SK-N-SH treated with all-trans-retinoic acid at 6 μM for 48 hours (cell line): Measurements from ENCODE around the gene TRIM39.
"Not testable (repeated sequence)": the region's sequence is repeated elsewhere in the genome, so short reads cannot be mapped to it uniquely, and the experiment has no call there.

ENCODE experiments used
- BACH2 ChIP-seq: fragments of 250-450 bp; sonication (Bioruptor Pico); IDR thresholded peaks from 2 replicates; pipeline ENCODE4 v1.9.0; 2021; ENCODE audit warnings: mild to moderate bottlenecking, borderline replicate concordance
- ZFP3 ChIP-seq: fragments of 250-450 bp; sonication (Bioruptor Pico); IDR thresholded peaks from 2 replicates; pipeline ENCODE4 v1.5.0; 2020; ENCODE audit warnings: mild to moderate bottlenecking, moderate library complexity
- ZNF565 ChIP-seq: fragments of 450-650 bp; formaldehyde crosslinking; conservative IDR thresholded peaks from 2 replicates; pipeline ENCODE4 v1.5.0; 2020; ENCODE audit warnings: low read depth, mild to moderate bottlenecking, moderate library complexity
- ZNF70 ChIP-seq: fragments of 450-650 bp; formaldehyde crosslinking; IDR thresholded peaks from 2 replicates; pipeline ENCODE4 v1.5.0; 2020; ENCODE audit warnings: mild to moderate bottlenecking, moderate library complexity
- ZNF8 ChIP-seq: fragments of 450-650 bp; formaldehyde crosslinking; IDR thresholded peaks from 2 replicates; pipeline ENCODE4 v1.5.0; 2020; ENCODE audit warnings: mild to moderate bottlenecking, moderate library complexity
- TF ChIP-seq, protein P1 (sequence below): fragments of 250-450 bp; sonication (Bioruptor Pico); IDR thresholded peaks from 2 replicates; pipeline ENCODE4 v1.8.0; 2020; ENCODE audit warnings: mild to moderate bottlenecking, moderate library complexity, borderline replicate concordance
- TF ChIP-seq, protein P2 (sequence below): fragments of 250-450 bp; sonication (Bioruptor Pico); IDR thresholded peaks from 2 replicates; pipeline ENCODE4 v1.8.0; 2021; ENCODE audit warnings: low read depth, mild to moderate bottlenecking, moderate library complexity, borderline replicate concordance

DNA sequence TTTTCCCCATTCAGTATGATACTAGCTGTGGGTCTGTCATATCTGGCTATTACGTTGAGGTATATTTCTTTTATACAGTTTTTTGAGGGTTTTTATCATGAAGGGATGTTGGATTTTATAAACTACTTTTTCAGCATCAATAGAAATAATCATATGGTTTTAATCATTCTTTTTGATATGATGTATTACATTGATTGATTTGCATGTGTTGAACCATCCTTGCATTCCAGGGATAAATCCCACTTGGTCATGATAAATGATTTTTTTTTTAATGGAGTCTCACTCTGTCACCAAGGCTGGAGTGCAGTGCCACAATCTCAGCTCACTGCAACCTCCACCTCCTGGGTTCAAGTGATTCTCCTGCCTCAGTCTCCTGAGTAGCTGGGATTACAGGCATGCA, 45.7 kb upstream of the TRIM39 start:
- TF ChIP-seq ZFP3 (CRISPR knock-in tag); BACH2; ZNF565 (CRISPR knock-in tag); ZNF70; ZNF8 (CRISPR knock-in tag): not testable (repeated sequence)
- TF ChIP-seq, protein P1, sequence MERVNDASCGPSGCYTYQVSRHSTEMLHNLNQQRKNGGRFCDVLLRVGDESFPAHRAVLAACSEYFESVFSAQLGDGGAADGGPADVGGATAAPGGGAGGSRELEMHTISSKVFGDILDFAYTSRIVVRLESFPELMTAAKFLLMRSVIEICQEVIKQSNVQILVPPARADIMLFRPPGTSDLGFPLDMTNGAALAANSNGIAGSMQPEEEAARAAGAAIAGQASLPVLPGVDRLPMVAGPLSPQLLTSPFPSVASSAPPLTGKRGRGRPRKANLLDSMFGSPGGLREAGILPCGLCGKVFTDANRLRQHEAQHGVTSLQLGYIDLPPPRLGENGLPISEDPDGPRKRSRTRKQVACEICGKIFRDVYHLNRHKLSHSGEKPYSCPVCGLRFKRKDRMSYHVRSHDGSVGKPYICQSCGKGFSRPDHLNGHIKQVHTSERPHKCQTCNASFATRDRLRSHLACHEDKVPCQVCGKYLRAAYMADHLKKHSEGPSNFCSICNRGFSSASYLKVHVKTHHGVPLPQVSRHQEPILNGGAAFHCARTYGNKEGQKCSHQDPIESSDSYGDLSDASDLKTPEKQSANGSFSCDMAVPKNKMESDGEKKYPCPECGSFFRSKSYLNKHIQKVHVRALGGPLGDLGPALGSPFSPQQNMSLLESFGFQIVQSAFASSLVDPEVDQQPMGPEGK (CRISPR knock-in tag): not testable (repeated sequence)
- TF ChIP-seq, protein P2, sequence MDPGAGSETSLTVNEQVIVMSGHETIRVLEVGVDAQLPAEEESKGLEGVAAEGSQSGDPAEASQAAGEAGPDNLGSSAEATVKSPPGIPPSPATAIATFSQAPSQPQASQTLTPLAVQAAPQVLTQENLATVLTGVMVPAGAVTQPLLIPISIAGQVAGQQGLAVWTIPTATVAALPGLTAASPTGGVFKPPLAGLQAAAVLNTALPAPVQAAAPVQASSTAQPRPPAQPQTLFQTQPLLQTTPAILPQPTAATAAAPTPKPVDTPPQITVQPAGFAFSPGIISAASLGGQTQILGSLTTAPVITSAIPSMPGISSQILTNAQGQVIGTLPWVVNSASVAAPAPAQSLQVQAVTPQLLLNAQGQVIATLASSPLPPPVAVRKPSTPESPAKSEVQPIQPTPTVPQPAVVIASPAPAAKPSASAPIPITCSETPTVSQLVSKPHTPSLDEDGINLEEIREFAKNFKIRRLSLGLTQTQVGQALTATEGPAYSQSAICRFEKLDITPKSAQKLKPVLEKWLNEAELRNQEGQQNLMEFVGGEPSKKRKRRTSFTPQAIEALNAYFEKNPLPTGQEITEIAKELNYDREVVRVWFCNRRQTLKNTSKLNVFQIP: not testable (repeated sequence)
